Type B pancreatic cell (in vitro differentiated cells): Measurements from ENCODE around the gene SLC1A1. TPM values are rescaled to one million over a fixed set of nuclear protein-coding genes. Genes with fewer than 3 reads are reported as not detected.

ENCODE experiments used
- DNase-seq: peaks from one replicate; pipeline ENCODE4 v3.0.0; 2021; ENCODE audit warnings: mixed read lengths; ENCODE audit not compliant: unreplicated experiment; ENCODE audit errors: extremely low spot score
- H3K27ac Mint-ChIP-seq: 2 replicates; pipeline ENCODE4 v1.8.0; 2021; ENCODE audit warnings: mild to moderate bottlenecking, mixed read lengths
- H3K27me3 Mint-ChIP-seq: 2 replicates; pipeline ENCODE4 v1.8.0; 2021; ENCODE audit warnings: mixed read lengths
- H3K36me3 Mint-ChIP-seq: 2 replicates; pipeline ENCODE4 v1.8.0; 2021; ENCODE audit warnings: mixed read lengths
- H3K4me1 Mint-ChIP-seq: one replicate; pipeline ENCODE4 v1.8.0; 2021; ENCODE audit warnings: mixed read lengths; ENCODE audit not compliant: unreplicated experiment
- H3K4me3 Mint-ChIP-seq: 2 replicates; pipeline ENCODE4 v1.8.0; 2021; ENCODE audit warnings: mild to moderate bottlenecking, mixed read lengths
- H3K9me3 Mint-ChIP-seq: 2 replicates; pipeline ENCODE4 v1.8.0; 2021; ENCODE audit warnings: mixed read lengths
- CTCF ChIP-seq: fragments of 200-600 bp; sonication (generic); conservative IDR thresholded peaks from 2 replicates; pipeline ENCODE4 v1.5.0; 2021; ENCODE audit warnings: antibody characterized with exemption, mild to moderate bottlenecking
- total RNA-seq: library from RNA; stranded (reverse); gene quantifications from 2 replicates; pipeline ENCODE4 v1.2.1, GENCODE V29; 2021; ENCODE audit warnings: low replicate concordance

SLC1A1 gene
- total RNA-seq, 1 donor from 2014 or later, result 6.0 TPM

GRCh38 chr9:4574657-4575243, 84.5 kb downstream of the SLC1A1 start:
- Mint-ChIP-seq H3K4me1 (peaks cover 10% of the 10 kb centered on the region), H3K27ac (no peak overlapping the region), H3K9me3 (no peaks in the 10 kb centered on the region), H3K4me3 (no peak overlapping the region), H3K36me3 (peaks cover 4% of the 10 kb centered on the region), H3K27me3 (no peaks in the 10 kb centered on the region)
- no peak for TF ChIP-seq CTCF
- no peak for DNase-seq

- H3K4me3 Mint-ChIP-seq, result no peak overlapping the region
- peaks cover 10% of the 10 kb centered on the region for H3K4me1 Mint-ChIP-seq
- no peaks in the 10 kb centered on the region for H3K27me3 Mint-ChIP-seq
- no peak for TF ChIP-seq CTCF
- H3K9me3 Mint-ChIP-seq, result no peaks in the 10 kb centered on the region
- DNase-seq, result no peak
- H3K36me3 Mint-ChIP-seq, result peaks cover 4% of the 10 kb centered on the region
- no peak overlapping the region for H3K27ac Mint-ChIP-seq
These were observed 85.7 kb downstream of the SLC1A1 start for GRCh38 chr9:4575997-4576396.

GRCh38 chr9:4576448-4576847, 86.2 kb downstream of the SLC1A1 start:
- no peak for DNase-seq
- TF ChIP-seq CTCF, result no peak
- H3K9me3 Mint-ChIP-seq, result no peaks in the 10 kb centered on the region
- peaks cover 10% of the 10 kb centered on the region for H3K4me1 Mint-ChIP-seq
- H3K27me3 Mint-ChIP-seq, result no peaks in the 10 kb centered on the region
- H3K36me3 Mint-ChIP-seq, result peaks cover 4% of the 10 kb centered on the region
- no peak overlapping the region for H3K27ac Mint-ChIP-seq
- no peak overlapping the region for H3K4me3 Mint-ChIP-seq

- H3K4me3 Mint-ChIP-seq, result no peak overlapping the region
- peaks cover 5% of the 10 kb centered on the region for H3K4me1 Mint-ChIP-seq
- no peaks in the 10 kb centered on the region for H3K9me3 Mint-ChIP-seq
- H3K27me3 Mint-ChIP-seq, result no peaks in the 10 kb centered on the region
- no peak for TF ChIP-seq CTCF
- peaks cover 9% of the 10 kb centered on the region for H3K36me3 Mint-ChIP-seq
- H3K27ac Mint-ChIP-seq, result no peak overlapping the region
- DNase-seq, result no peak
These were observed 88.7 kb downstream of the SLC1A1 start for GRCh38 chr9:4579001-4579400.

- Mint-ChIP-seq H3K27ac (no peak overlapping the region), H3K9me3 (no peaks in the 10 kb centered on the region), H3K36me3 (peaks cover 9% of the 10 kb centered on the region), H3K4me3 (no peak overlapping the region), H3K27me3 (no peaks in the 10 kb centered on the region), H3K4me1 (no peaks in the 10 kb centered on the region)
- TF ChIP-seq CTCF, result no peak
- DNase-seq, result no peak
These were observed 90.9 kb downstream of the SLC1A1 start for GRCh38 chr9:4581035-4581760.
